OCI-M2 (cell line): ENCODE results near the gene NTM.

Source experiments
- DNase-seq: peaks from one replicate; lab custom pipeline; 2025; ENCODE audit not compliant: unreplicated experiment; lab: John Stamatoyannopoulos, UW

Gene NTM

DNA sequence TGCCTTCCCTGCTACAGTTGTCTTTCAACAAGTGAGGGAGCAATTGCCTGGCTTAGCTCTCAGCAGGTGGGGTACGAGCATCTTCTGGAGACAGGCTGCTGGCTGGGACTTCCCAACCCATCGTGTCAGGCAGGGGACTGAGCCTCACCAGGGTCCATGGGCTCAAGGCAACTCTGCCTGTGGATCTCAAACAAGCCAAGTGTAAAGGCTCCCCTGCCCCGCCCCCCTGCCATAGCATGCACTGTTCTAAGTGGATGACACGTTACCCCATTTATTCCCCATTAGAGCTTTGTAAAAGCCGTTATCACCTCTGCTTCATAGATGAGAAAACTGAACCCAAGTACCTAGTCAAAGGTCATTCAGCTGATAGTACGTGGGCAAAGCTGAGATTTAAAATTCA lies 222.9 kb downstream of the NTM start:
- no peak for DNase-seq

DNA sequence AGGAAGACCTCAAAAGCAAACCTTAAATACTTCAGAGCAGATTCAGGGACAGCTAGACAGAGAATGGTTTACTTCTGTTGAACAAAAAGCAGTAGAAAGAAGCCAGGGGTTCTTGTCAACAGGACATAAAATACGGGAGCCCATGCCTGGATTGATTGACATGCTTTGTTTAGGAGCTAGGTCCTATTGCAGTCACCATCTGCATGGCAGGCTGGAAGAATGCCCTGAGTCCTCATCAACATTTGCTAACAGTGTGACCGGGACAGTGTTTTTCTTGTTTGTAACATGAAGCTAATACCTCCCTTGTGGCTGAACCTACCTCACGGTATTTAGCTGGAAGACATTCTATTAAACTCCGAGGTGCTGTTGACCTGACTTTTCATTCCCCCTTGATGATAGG lies 225.4 kb downstream of the NTM start:
- DNase-seq = no peak

- no peak for DNase-seq
Measured at GRCh38 chr11:131597890-131598289, 227.5 kb downstream of the NTM start.

- DNase-seq = no peak
Measured at GRCh38 chr11:131598305-131598704, 227.9 kb downstream of the NTM start.

GRCh38 chr11:131599285-131599684 lies 228.9 kb downstream of the NTM start:
- no peak for DNase-seq

DNA sequence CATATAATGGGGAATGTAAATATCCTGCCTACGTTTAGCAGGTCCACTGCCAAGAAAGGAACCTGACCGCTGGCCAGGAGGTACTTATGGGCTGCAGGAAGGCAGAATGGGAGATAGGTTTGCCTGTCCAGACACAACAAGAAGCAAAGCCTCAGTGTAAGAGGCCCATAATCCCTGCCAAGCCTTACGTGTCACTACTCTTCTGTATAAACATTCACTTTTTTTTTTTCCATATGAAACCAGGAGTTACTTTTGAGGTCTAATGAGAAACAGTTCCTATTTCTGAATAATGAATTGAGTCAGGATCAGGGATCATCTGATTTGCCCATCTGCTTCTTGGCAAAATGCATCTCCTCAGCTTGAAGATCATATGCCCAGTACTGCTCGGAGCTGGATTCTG lies 230.2 kb downstream of the NTM start:
- DNase-seq = no peak

GRCh38 chr11:131601586-131601985 lies 231.2 kb downstream of the NTM start:
- DNase-seq = no peak

DNA sequence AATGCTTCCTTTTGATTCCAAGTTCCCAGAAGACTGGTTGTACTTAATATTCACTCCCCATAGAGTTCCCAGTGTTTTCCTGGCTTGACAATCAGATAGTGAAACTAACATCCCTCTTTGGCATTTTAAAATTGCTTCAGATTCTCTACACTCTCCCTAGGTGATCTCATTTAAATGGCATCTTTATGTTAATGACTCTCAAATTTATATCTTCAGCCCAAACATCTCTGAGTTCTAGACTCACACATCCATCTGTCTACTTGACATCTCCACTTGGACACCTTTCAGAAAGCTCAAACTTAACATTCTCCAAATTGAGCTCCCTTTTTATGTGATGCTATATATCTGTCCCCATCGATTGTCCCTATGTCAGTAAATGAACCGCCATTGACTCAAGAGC lies 232.0 kb downstream of the NTM start:
- DNase-seq = no peak

DNA sequence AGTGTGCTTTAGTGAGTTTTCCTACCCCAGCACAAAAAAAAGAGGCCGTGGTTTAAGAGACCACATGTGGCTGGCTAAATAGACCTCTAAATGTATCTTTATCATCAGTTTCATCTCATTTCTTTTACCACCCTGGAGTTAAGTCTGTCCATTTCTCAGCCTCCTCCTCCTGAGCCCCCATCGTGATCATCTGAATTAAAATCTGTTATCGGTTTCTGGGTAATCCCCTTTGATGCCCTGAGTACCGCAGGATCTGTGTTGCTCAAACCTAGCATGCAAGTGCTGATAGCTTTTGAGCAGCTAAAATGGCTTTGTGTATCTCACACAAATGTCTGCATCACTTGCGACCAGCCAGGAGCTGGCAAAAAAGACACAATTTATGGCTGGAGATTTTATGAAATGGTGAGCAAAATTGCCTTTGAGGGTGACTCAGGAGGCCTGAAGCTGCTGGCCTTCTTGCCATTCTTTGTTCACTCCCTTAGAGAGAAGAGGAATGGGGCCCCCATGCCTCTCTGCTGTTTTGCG lies 236.5 kb downstream of the NTM start:
- DNase-seq = no peak

- DNase-seq = no peak
Measured at GRCh38 chr11:131609337-131609736, 238.9 kb downstream of the NTM start.

DNA sequence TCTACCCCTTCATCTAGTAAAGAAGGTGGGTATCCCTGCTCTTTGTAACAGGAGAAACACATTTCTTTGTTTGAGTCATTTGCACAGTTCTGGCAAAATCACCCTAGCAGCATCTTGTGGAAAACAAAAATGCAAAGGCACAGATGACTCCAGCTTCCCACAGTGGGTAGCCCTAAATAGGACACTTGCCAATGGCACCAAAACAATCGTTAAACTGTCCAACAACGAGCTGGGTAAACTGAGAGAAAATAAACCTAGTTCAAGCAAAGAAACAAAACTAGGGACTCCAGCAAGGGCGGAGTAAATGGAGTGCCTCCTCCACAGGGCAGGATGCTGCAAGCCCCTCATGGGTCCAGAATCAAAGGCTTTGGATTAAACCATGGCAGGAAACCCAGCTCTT lies 239.5 kb downstream of the NTM start:
- no peak for DNase-seq

DNA sequence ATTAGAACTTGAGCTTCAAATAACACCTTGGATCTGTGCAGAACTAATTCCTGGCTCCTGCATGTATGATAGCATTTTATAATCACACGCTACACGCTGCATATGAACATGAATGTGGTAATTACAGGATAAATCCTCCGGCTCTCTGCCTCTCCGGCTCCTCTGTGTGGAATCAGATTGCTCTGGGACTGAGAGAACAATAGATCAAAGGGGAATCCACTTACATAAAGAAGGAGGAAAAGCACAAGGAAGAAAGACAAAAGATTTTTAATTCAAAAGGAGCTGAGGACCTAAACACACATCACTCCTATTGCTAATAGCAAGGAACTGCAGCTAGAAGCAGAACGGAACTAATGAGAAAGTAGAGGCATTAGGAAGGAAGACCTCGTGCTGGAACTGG lies 240.9 kb downstream of the NTM start:
- DNase-seq = no peak

DNA sequence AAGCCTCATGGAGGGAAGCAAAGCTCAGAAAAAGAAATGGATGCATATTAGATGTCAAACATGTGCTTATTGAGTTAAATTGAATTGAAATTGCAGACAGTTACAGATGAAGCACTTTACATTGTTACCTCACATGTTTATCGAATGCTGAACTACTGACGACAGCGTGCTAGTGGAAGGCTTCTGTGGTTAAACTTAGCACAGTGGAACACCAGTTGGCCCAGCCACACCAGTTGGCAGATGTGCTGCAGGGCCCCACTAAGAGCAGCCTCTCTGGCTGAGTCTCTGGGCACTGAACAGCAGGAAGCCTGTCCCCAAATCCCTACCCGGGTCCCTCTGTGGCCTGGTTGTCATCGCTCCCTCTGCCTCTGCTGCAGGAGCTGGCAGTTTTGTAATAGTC lies 242.1 kb downstream of the NTM start:
- DNase-seq = no peak

GRCh38 chr11:131614631-131615030 lies 244.2 kb downstream of the NTM start:
- no peak for DNase-seq

DNA sequence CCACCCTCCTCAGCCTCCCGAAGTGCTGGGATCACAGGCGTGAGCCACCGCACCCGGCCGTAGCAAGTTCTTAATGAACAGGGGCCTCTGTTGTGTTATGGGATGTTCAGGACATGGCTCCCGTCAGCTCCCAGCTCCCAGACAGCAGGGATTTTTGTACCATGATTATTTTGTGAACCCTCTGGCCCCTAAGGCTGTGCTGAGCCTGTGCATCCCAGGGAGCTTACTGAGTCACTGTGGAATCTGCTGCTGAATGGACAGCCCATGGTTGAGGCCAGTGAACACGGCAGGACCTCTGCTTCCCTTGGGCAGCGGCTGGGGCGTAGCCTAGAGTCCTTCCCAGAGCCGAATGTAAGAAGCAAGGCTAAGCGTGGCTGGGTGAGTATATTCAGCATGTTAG lies 245.2 kb downstream of the NTM start:
- DNase-seq = no peak

DNA sequence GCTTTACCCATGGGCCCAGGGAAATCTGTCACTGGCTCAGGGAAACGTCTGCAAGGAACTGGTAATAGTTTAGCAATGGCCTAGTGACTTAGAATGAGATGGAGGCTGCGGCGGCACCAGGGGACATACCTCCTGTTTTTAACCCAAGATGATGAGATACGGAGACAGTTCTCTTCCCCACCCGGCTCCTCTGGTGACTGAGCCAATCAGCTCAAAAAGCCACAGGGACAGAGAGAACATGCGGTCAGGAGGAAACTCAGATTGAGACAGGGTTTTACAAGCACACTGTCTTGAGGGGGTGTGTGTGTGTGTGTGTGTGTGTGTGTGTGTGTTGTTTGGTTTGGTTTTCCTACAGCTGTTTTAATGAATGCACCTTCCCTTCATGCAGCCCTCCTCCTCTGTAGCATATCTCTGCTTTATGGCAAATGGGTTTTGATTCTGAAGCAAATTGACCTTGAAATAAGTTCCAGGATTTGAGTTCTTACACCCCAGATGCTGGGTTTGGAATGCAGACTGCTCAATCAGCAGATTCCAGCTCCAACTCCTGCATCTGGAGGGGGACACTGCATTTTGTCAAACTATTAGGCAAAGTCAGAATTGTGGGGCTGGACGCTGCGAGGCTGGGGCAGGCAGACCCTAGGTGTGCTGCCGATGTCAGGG lies 246.2 kb downstream of the NTM start:
- no peak for DNase-seq

DNA sequence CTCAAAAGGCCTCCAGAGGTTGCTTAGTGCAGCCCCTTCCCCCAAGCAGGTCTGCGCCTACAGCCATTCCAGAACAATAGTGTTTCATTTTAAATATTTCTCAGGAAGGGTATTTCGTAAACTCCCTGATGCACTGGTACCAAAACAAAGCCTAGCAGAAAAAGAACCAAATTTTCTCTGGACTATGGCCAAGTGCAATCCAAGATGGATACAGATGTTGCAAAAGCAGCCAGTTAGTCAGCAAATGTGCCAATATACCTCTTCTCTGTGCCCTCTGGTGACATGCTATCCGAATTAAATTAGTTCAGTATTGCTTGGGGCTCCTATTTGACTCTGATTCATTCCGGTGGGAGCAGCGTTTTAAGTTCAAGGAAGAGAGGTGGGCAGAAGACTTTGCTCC lies 247.8 kb downstream of the NTM start:
- DNase-seq = no peak

GRCh38 chr11:131622193-131622592 lies 251.8 kb downstream of the NTM start:
- no peak for DNase-seq

- DNase-seq = no peak
Measured at GRCh38 chr11:131624531-131624930, 254.1 kb downstream of the NTM start.

DNA sequence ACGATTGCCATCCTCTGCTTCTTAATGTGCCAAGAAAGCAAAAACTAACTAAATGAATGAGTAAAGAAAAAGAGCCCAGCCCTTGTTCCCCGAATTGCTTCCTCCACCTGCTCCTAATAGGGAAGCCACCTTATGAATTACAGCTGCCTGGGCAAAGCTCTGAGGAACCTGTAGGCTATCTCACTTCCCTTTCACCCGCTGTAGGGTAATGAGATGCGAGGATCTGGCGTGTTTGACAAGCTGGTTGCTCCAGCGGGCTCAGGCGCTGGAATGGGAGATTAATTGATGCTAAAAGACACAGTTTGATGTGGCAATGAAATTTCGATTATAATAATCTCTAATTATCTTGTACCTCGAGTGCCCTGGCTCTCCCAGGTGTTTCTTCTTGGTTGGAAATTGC lies 256.4 kb downstream of the NTM start:
- DNase-seq = no peak

- no peak for DNase-seq
Measured at GRCh38 chr11:131628739-131629138, 258.3 kb downstream of the NTM start.

GRCh38 chr11:131629925-131630540 lies 259.6 kb downstream of the NTM start:
- no peak for DNase-seq

DNA sequence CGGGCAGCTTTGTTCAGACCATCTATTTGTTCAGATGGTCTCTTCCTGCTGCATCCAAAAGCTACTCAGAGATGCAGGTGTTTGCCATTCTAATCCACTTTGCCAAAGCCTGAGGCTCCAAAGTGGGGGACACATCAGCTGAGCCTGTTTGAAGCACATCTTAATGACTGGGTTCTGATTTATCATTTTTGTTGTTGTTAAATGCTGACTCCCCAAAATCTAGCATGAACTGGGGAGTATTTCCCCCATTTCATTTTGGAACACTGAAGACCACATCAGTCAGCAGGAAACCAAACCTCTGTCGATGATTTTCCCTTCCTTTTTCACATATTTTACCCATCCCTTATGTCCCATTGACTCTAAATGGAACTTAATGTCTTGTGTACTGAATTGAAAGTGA lies 262.6 kb downstream of the NTM start:
- DNase-seq = no peak
